HG03097 (cell line): ENCODE results near the gene ANKMY1.
"Not testable (repeated sequence)": the region's sequence is repeated elsewhere in the genome, so short reads cannot be mapped to it uniquely, and the experiment has no call there.

Source experiments
- ATAC-seq: cut with Tn5 transposase; IDR thresholded peaks from one replicate; pipeline ENCODE4 v1.9.1; 2021; ENCODE audit not compliant: unreplicated experiment, low FRiP score

Gene ANKMY1

GRCh38 chr2:240569523-240569997 is 11.8 kb upstream of the ANKMY1 start:
- ATAC-seq: no peak

- peak; percentile 14 for ATAC-seq
Measured at GRCh38 chr2:240568678-240569522, 11.1 kb upstream of the ANKMY1 start.

GRCh38 chr2:240567872-240568677 is 10.3 kb upstream of the ANKMY1 start, which contains the start of gene RNPEPL1:
Gene RNPEPL1, plus strand, starts transcription at chr2:240568484. Its CDS starts 103 bp downstream, at chr2:240568587.
- peak; percentile 23 for ATAC-seq

DNA sequence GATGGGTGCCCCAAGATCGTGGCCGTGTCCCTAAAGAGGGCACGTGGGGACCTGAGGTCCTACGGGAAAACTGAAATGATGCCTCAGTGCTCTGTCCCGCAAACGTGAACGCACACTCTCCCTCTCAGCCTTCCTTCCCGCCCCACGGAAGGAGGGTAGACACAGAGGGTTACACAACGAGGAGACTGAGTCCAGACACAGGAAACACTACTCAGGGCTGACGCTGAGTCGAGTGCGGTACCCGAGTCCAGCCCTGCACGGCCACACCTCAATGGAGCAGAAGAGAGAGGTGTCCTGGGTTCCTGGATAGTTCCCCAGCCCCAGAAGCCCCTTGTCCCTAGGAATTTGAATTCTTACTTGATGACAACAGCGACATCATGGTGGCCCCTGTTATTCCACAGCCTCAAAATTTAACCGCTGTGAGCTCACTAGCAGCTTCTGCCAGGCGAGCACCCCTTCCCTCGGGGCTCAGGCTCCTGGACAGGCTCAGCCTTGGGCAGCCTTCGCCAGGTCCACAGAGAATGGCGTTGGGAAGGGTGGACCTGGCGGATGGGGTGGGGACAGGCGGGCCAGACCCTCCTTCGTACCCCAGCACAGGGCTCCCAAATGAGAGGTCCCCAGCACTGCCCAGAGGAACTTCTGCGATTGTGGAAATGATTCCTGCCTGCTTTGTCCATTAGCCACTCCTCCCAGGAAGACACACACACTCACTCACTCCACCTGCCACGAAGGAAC is 9.5 kb upstream of the ANKMY1 start:
- no peak for ATAC-seq

DNA sequence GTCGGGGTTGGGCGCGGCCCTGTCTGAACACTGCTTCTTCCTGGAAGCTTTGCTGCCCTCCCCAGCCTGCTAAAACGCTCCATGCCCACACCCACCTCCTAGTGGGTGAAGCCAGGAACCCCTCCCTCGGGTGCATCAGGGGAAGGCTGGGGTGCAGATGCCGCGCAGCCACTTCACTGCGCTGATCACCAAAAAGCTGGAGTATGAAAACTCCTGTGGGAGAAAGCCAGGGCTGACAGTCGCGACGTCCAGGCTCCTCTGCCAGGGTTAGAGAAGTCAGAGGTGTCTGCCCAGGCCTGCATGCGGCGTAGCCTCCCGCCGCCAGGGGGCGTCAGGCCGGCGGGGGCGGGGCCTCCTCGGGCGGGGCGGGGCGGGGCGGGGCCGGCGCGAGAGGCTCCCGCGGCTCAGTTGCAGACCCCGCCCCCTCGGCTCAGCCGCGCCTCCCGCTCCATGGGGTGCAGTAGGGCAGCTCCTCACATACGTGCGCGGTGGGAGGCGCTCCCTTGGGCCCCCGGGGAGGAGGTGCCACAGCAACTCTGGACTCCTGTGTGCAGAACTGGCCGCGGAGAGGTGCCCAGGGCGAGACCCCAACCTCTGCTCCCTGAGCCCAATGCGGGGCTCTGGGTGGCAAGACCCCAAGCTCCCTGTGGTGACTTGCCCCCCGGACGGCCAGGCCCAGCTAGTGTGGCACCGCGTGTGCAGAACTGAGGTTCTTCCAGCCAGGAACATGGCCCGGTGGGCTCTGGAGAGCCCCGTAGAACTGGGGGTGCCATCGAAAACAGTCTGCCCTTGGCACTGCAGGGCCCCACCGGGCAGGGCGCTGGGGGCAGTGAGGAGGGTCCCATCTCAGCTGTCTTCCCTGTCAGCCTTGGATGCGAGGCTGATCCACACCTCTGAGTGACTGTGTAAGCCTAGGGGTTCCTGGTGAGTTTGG is 8.7 kb upstream of the ANKMY1 start:
- peak; percentile 38 for ATAC-seq

DNA sequence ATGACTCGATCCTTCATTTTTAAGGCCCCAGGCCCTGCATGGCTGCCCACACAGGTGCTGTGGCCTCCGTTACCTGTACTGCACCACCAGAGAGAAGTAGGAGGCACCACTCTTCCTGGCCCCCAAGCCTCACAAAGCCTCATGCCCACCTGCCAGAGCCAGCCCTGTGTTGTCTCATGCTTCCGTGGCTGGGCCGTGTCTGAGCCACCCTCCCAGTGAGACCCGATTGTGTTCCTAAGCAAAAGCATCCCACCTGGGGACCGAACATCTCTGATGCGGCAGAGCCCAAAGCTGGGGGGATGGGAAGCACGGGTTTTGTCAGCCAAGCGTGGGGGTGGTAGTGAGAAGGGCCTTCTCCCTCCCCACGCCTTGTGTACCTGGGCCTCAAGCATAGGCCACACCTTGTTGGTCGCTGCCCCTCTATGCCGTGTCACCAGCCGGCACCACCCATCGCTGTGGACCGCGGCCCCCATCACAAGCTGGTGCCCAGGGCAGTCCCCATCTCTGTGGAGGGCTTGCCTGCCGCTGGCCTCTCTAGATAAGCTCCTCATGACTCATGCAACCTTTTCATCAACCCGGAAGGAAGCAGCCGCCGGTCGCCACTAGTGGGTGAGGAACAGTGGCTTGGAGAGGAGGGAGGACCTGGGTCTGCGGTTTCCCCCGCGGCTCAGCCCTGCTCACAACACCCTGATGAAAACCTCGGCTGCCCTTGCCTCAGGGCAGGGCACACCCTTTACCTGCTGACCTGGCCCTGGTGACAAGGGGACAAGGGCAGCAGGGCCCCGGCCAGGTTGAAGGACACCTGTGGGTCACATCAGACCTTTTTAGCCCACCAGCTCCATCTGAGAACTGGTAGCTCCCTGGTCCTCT is 7.8 kb upstream of the ANKMY1 start:
- ATAC-seq: peak; percentile 18

- ATAC-seq: no peak
Measured at GRCh38 chr2:240564561-240565332, 7.0 kb upstream of the ANKMY1 start.

GRCh38 chr2:240563951-240564560 is 6.3 kb upstream of the ANKMY1 start:
- no peak for ATAC-seq

GRCh38 chr2:240563231-240563630 is 5.4 kb upstream of the ANKMY1 start:
- not testable (repeated sequence) for ATAC-seq

DNA sequence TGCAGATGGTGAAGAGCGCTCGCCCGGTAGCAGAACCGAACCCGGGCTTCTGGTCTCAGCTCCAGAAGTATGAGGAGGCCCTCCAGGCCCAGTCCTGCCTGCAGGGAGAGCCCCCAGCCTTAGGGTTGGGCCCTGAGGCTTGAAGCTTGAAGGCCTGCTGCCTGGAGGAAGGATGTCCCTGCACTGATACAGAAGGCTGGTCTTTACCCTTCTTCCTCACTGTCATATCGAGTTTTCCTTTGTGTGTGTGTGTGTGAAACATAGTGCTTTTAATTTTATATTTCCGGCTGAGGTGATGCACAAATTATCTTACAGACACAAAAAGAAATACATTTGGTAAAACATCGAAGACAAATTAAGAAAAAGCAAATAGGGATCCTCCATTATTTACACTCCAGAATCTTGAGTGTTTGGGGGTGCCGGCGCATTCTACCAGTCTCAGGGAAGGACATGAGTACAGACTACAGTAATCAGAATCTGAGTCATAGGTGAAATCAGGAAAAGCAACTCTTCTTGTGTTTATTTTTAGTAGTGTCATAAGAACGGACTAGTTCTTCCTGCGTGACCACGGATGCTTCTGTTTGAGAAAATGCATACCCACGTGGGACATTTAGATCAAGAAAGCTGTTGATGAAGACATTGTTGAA is 3.7 kb upstream of the ANKMY1 start:
- ATAC-seq: peak; percentile 3

DNA sequence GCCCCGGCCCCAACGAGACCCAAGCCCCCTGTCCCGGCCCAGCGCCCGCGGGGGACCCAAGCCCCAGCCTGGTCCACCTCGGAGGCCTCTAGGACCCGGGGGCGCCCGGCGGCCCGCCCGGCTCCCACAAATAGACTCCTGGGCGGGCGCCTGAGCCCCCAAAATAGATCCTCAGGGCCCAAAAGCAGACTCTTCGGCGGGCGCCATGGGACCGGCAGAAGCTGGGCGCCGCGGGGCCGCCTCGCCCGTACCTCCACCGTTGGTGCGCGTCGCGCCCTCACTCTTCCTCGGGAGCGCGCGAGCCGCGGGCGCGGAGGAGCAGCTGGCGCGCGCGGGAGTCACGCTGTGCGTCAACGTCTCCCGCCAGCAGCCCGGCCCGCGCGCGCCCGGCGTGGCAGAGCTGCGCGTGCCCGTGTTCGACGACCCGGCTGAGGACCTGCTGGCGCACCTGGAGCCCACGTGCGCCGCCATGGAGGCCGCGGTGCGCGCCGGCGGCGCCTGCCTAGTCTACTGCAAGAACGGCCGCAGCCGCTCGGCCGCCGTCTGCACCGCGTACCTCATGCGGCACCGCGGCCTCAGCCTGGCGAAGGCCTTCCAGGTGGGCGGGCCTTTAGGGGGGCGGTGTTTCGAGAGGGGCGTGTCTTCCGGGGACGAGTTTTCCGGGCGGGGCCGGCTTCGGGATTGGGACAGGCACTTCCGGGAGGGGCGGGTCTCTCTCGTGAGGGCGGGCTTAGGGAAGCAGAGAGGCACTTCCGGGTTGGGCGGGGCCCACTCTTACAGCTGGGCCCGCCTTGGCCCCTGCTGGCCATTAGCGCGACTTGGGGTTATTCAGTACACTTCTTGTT is 2.9 kb upstream of the ANKMY1 start:
- peak; percentile 60 for ATAC-seq

DNA sequence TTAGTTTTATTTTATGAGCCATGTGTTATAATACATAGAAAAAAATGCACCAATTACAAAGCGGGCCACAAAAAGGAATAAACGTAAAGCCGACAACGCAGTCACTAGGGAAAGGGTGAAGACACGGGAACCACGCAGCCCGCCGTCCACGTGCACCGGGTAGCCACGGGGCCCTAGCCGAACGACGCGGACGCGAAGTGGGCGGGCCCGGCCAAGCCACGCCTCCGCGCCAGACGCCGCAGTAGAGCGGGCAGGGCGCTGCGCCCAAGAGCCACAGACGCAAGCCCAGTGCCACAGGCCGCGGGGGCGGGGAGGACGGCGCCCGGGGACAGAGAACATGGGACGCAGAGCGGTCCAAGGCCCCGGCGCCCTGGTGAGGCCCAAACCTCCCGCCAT is 2.3 kb upstream of the ANKMY1 start, which contains the start of gene DUSP28:
DUSP28 (plus strand) TSS at position 274 of the 396 bp plus-strand sequence. CDS start 328 bp downstream, outside the sequence.
- peak; percentile 51 for ATAC-seq

DNA sequence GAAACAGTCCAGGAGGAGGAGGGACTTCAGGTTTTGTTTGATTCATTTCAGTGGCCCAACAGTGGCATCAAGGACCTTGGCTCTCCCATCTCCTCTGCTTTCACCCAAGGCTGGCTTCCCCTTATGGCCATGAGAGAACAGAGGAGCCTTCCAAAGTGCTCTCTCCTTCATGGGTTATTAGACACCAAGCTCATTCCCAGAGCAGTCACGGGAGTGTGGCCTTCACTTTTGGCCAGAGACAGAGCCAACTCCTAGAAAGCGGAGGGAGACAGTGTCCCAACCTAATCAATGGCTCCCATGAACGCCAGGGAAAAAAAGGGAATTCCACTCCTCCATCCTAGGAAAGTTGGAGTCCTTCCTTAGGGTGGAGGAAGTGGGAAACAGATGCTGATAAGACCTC is 1.5 kb upstream of the ANKMY1 start:
- ATAC-seq: no peak

GRCh38 chr2:240558236-240558761 is 511 bp upstream of the ANKMY1 start:
- ATAC-seq: no peak

GRCh38 chr2:240557101-240557751 is 562 bp downstream of the ANKMY1 start:
- ATAC-seq: no peak
